H1 (cell line): Measurements from ENCODE around the gene DNAJB11. TPM values are rescaled to one million over a fixed set of nuclear protein-coding genes. Genes with fewer than 3 reads are reported as not detected.

ENCODE experiments used
- CTCF ChIA-PET: fragments of 300-600 bp; sonication (Branson Sonifier 250); formaldehyde crosslinking; loops from one replicate; lab custom pipeline; 2021; ENCODE audit not compliant: partially characterized antibody; lab: Charles Lee
- POLR2A ChIA-PET: fragments of 300-600 bp; sonication (Branson Sonifier 250); formaldehyde crosslinking; loops from one replicate; lab custom pipeline; 2021; ENCODE audit warnings: inconsistent platforms; ENCODE audit not compliant: partially characterized antibody; lab: Charles Lee
- DNase-seq, 2 experiments: peaks; one replicate each; pipeline versions ENCODE4 v3.0.0 to v3.0.0-alpha.2; 2010 to 2022; ENCODE audit warnings: low spot score in 2 of 2, low read depth in 1 of 2, mixed read lengths in 1 of 2
- FAIRE-seq: peaks from 2 replicates; lab custom pipeline; 2011; peaks lifted over from hg19 to GRCh38; lab: Jason Lieb, UNC
- H2AFZ ChIP-seq: 2 replicates; pipeline ENCODE4 v1.8.1; 2012; ENCODE audit warnings: low read length, inconsistent platforms
- H2AK5ac ChIP-seq: 2 replicates; pipeline ENCODE4 v1.6.1; 2013; ENCODE audit warnings: low read depth, low read length
- H2BK120ac ChIP-seq: replicated peaks from 2 replicates; pipeline ENCODE3; 2013; ENCODE audit warnings: low read depth, low read length, inconsistent platforms
- H2BK12ac ChIP-seq: 2 replicates; pipeline ENCODE4 v1.6.1; 2013; ENCODE audit warnings: low read depth, low read length
- H2BK15ac ChIP-seq: 2 replicates; pipeline ENCODE4 v1.6.1; 2013; ENCODE audit warnings: low read length
- H2BK20ac ChIP-seq: 2 replicates; pipeline ENCODE4 v1.6.1; 2013; ENCODE audit warnings: low read length
- H2BK5ac ChIP-seq: 2 replicates; pipeline ENCODE4 v1.6.1; 2013; ENCODE audit warnings: low read depth, low read length
- H3K14ac ChIP-seq: 2 replicates; pipeline ENCODE4 v1.6.1; 2013; ENCODE audit warnings: inconsistent platforms; ENCODE audit not compliant: insufficient read length
- H3K18ac ChIP-seq: 2 replicates; pipeline ENCODE4 v1.6.1; 2013; ENCODE audit warnings: low read length; ENCODE audit errors: extremely low read depth
- H3K23ac ChIP-seq: 2 replicates; pipeline ENCODE4 v1.6.1; 2013; ENCODE audit warnings: inconsistent platforms; ENCODE audit not compliant: insufficient read length
- H3K23me2 ChIP-seq: 2 replicates; pipeline ENCODE4 v1.6.1; 2013; ENCODE audit warnings: low read depth, low read length
- H3K27ac ChIP-seq: 2 replicates; pipeline ENCODE4 v1.6.1; 2011; ENCODE audit warnings: low read depth, low read length, inconsistent platforms
- H3K27me3 ChIP-seq, 4 experiments: replicated peaks in 1 of 4; 1 replicate in 1 of 4; 2 replicates in 3 of 4; pipeline versions ENCODE4 v1.6.1 to v1.8.1; 2011 to 2013; ENCODE audit warnings: low read length in 3 of 4, mild to moderate bottlenecking in 3 of 4, inconsistent platforms in 2 of 4, mixed read lengths in 2 of 4, moderate library complexity in 1 of 4; ENCODE audit not compliant: control insufficient read depth in 3 of 4, insufficient read depth in 3 of 4; ENCODE audit errors: extremely low read depth in 1 of 4
- H3K36me3 ChIP-seq, 4 experiments: 2 replicates each; pipeline versions ENCODE4 v1.6.1 to v1.8.1; 2011 to 2013; ENCODE audit warnings: mild to moderate bottlenecking in 4 of 4, low read length in 3 of 4, moderate library complexity in 2 of 4, control low read depth in 1 of 4, inconsistent platforms in 1 of 4; ENCODE audit not compliant: insufficient read depth in 4 of 4, control insufficient read depth in 2 of 4
- H3K4ac ChIP-seq: replicated peaks from 2 replicates; pipeline ENCODE3; 2013; ENCODE audit warnings: low read length, low read depth, mixed read lengths, inconsistent platforms; ENCODE audit not compliant: insufficient read length
- H3K4me1 ChIP-seq, 4 experiments: replicated peaks in 1 of 4; 1 replicate in 1 of 4; 2 replicates in 3 of 4; pipeline versions ENCODE4 v1.6.1 to v1.8.1; 2011 to 2013; ENCODE audit warnings: low read length in 3 of 4, inconsistent platforms in 2 of 4, mixed read lengths in 1 of 4; ENCODE audit not compliant: insufficient read depth in 4 of 4, control insufficient read depth in 3 of 4
- H3K4me2 ChIP-seq, 2 experiments: 2 replicates each; pipeline versions ENCODE4 v1.6.1 to v1.8.1; 2011 to 2013; ENCODE audit warnings: low read depth in 2 of 2, low read length in 2 of 2, control low read depth in 1 of 2, inconsistent platforms in 1 of 2, mild to moderate bottlenecking in 1 of 2; ENCODE audit not compliant: insufficient read depth in 1 of 2
- H3K4me3 ChIP-seq, 4 experiments: fragments of 200-600, 300-600 bp in 1 of 4; sonication (generic), shearing (Covaris generic), sonication (Bioruptor Twin) in 1 of 4; 2 replicates each; pipeline versions ENCODE4 v1.5.1 to v1.8.1; 2011 to 2016; ENCODE audit warnings: low read length in 4 of 4, low read depth in 3 of 4, control low read depth in 2 of 4, inconsistent platforms in 2 of 4, mild to moderate bottlenecking in 2 of 4, mixed read lengths in 1 of 4, moderate library complexity in 1 of 4; ENCODE audit not compliant: insufficient read depth in 2 of 4; ENCODE audit errors: extremely low read depth in 1 of 4
- H3K56ac ChIP-seq: replicated peaks from 2 replicates; pipeline ENCODE3; 2013; ENCODE audit warnings: low read depth, mild to moderate bottlenecking, mixed read lengths, low read length, inconsistent platforms; ENCODE audit not compliant: insufficient read length
- H3K79me1 ChIP-seq: 2 replicates; pipeline ENCODE4 v1.6.1; 2013; ENCODE audit warnings: low read depth, low read length, control low read depth
- H3K79me2 ChIP-seq, 2 experiments: 2 replicates each; pipeline versions ENCODE4 v1.6.1 to v1.8.1; 2012 to 2013; ENCODE audit warnings: low read length in 2 of 2, mild to moderate bottlenecking in 2 of 2, inconsistent platforms in 1 of 2; ENCODE audit not compliant: insufficient read depth in 2 of 2, control insufficient read depth in 1 of 2
- H3K9ac ChIP-seq, 4 experiments: replicated peaks in 1 of 4; 1 replicate in 1 of 4; 2 replicates in 3 of 4; pipeline versions ENCODE4 v1.6.1 to v1.8.1; 2011 to 2013; ENCODE audit warnings: low read depth in 3 of 4, low read length in 3 of 4, control low read depth in 2 of 4, mild to moderate bottlenecking in 2 of 4, moderate library complexity in 2 of 4, inconsistent platforms in 1 of 4; ENCODE audit errors: extremely low read depth in 1 of 4
- H3K9me3 ChIP-seq, 2 experiments: 2 replicates each; pipeline versions ENCODE4 v1.6.1 to v1.8.1; 2012 to 2013; ENCODE audit warnings: mild to moderate bottlenecking in 2 of 2, moderate library complexity in 2 of 2, control low read depth in 1 of 2, inconsistent platforms in 1 of 2, low read depth in 1 of 2, low read length in 1 of 2, mixed read lengths in 1 of 2; ENCODE audit not compliant: insufficient read depth in 2 of 2
- H4K20me1 ChIP-seq, 2 experiments: replicated peaks in 1 of 2; 2 replicates each; pipeline versions ENCODE3 to v1.8.1; 2011 to 2013; ENCODE audit warnings: inconsistent platforms in 2 of 2, low read length in 2 of 2, mild to moderate bottlenecking in 1 of 2; ENCODE audit not compliant: insufficient read depth in 2 of 2, control insufficient read depth in 1 of 2
- H4K5ac ChIP-seq: 2 replicates; pipeline ENCODE4 v1.6.1; 2013; ENCODE audit warnings: low read length, low read depth, mixed read lengths, inconsistent platforms; ENCODE audit not compliant: insufficient read length
- H4K8ac ChIP-seq: 2 replicates; pipeline ENCODE4 v1.8.0; 2013; ENCODE audit warnings: mild to moderate bottlenecking, moderate library complexity, low read length, inconsistent platforms; ENCODE audit not compliant: insufficient read depth; ENCODE audit errors: extremely low read depth
- H4K91ac ChIP-seq: replicated peaks from 2 replicates; pipeline ENCODE3; 2013; ENCODE audit warnings: low read length, mixed read lengths, inconsistent platforms; ENCODE audit not compliant: insufficient read length
- EZH2 ChIP-seq: fragments of 200-600 bp; sonication (generic); IDR thresholded peaks from 2 replicates; pipeline ENCODE4 v1.7.1; 2012; ENCODE audit warnings: low read depth, mild to moderate bottlenecking, moderate library complexity, low read length, inconsistent platforms; ENCODE audit not compliant: severe bottlenecking
- GTF2F1 ChIP-seq: IDR thresholded peaks from 2 replicates; pipeline ENCODE4 v1.6.1; 2012; ENCODE audit warnings: low read depth, low read length, improper control_type of control experiment, borderline replicate concordance
- HDAC2 ChIP-seq, 2 experiments: fragments of 300-600 bp in 1 of 2; sonication (generic) in 1 of 2; IDR thresholded peaks; 2 replicates each; pipeline ENCODE4 v1.6.1; 2011 to 2012; ENCODE audit warnings: low read depth in 2 of 2, low read length in 2 of 2, mild to moderate bottlenecking in 2 of 2, moderate library complexity in 2 of 2, borderline replicate concordance in 1 of 2, inconsistent platforms in 1 of 2
- PHF8 ChIP-seq: fragments of 200-600 bp; sonication (generic); conservative IDR thresholded peaks from 2 replicates; pipeline ENCODE4 v1.7.1; 2012; ENCODE audit warnings: low read depth, mild to moderate bottlenecking, inconsistent platforms, low read length, moderate library complexity
- POLR2A ChIP-seq, 2 experiments: IDR thresholded peaks; 1 replicate in 1 of 2; 2 replicates in 1 of 2; pipeline ENCODE4 v1.6.1; 2011; ENCODE audit warnings: low read depth in 2 of 2, low read length in 2 of 2, mild to moderate bottlenecking in 2 of 2; ENCODE audit errors: control extremely low read depth in 1 of 2
- SIX5 ChIP-seq: IDR thresholded peaks from 2 replicates; pipeline ENCODE4 v1.6.1; 2011; ENCODE audit warnings: mild to moderate bottlenecking, low read depth, low read length
- TAF7 ChIP-seq: optimal IDR thresholded peaks from 2 replicates; pipeline ENCODE3; 2011; ENCODE audit warnings: low read depth, mild to moderate bottlenecking, inconsistent platforms, low read length, moderate library complexity, borderline replicate concordance
- WGBS, 2 experiments: shearing (Covaris generic) in 1 of 2; methylation state at CpG; one replicate each; pipeline versions ENCODE4 v1.1.6 to v1.1.7; 2013 to 2015; ENCODE audit warnings: low lambda C conversion rate in 2 of 2, mixed read lengths in 2 of 2, inconsistent platforms in 1 of 2, low coverage in 1 of 2, missing lambda C conversion rate in 1 of 2; ENCODE audit not compliant: insufficient replicate concordance in 2 of 2, insufficient coverage in 1 of 2, insufficient read length in 1 of 2; ENCODE audit errors: extremely low coverage in 1 of 2, missing lambda C conversion rate in 1 of 2; 5-methylcytosine and 5-hydroxymethylcytosine counted together
- polyA plus RNA-seq, 7 experiments: library from polyadenylated mRNA; depleted of rRNA in 3 of 7; stranded (reverse) in 5 of 7; unstranded in 2 of 7; fragments of >200 nt in 5 of 7; fragments of 200-250 nt in 2 of 7; gene quantifications; 1 replicate in 5 of 7; 2 replicates in 1 of 7; 4 replicates in 1 of 7; pipeline versions ENCODE4 v1.2.1 to v1.2.3, GENCODE V29; 2011 to 2013; ENCODE audit warnings: missing spikeins in 2 of 7, mixed read lengths in 2 of 7
- total RNA-seq: library from RNA; stranded (reverse); fragmentation: NEBNext Ultra II Directional; extraction: Animal tissue kit (Norgen Biotek cat#: 25700); gene quantifications from 2 replicates; pipeline ENCODE4 v1.2.1, GENCODE V29; 2021

The DNAJB11 gene
- total and polyA plus RNA-seq, 2 of the 8 experiments (the other 6 are each of a cell fraction or from before 2014, with no cell fraction given): 14.6 to 63.9 TPM

GRCh38 chr3:186622651-186623310, 52.3 kb downstream of the DNAJB11 start:
- Histone ChIP-seq H3K23me2 (peaks cover 1% of the 10 kb centered on the region; the same call in 1 of the 2 replicates), H2BK120ac (no peak overlapping the region), H3K4me1 (no peaks in the 10 kb centered on the region), H3K4ac (no peak overlapping the region), H3K23ac (no peak overlapping the region), H3K79me1 (no peaks in the 10 kb centered on the region), H3K9me3 (no peaks in the 10 kb centered on the region), H3K79me2 (no peaks in the 10 kb centered on the region), H2BK5ac (no peak overlapping the region), H4K8ac (no peak overlapping the region), H2AK5ac (no peak overlapping the region), H3K18ac (no peak overlapping the region), H2BK20ac (no peak overlapping the region), H3K4me2 (no peak overlapping the region), H3K9ac (no peak overlapping the region), H2BK15ac (no peak overlapping the region), H2BK12ac (no peak overlapping the region), H3K14ac (no peak overlapping the region), H4K5ac (no peak overlapping the region), H3K27me3 (peaks cover 0 to 2% (median 0%) of the 10 kb centered on the region in 4 experiments; a peak in 1 of 7 replicates), H3K56ac (no peak overlapping the region), H3K4me3 (no peak overlapping the region), H4K91ac (no peak overlapping the region), H3K36me3 (no peaks in the 10 kb centered on the region), H4K20me1 (no peaks in the 10 kb centered on the region), H3K27ac (no peak overlapping the region), H2AFZ (no peak overlapping the region)
- FAIRE-seq: no peak
- no peak for DNase-seq
- POLR2A ChIA-PET: interaction anchor here (3.5 kb wide), 1 partner anchor 161 kb away, joined by 17 read pairs; the partner anchor contains the start of gene EIF4A2
- 79% methylated on average over 2 of the region's 2 CpGs; no CpG with 5 or more reads in 1 of the 2 experiments for WGBS, 2 experiments
- CTCF ChIA-PET: interaction anchor here (0.7 to 6.1 kb wide), 6 partner anchors 8 to 1056 kb away, joined by 3 to 67 read pairs (median 4); partner anchors contain the start of gene AHSG
- no peak for TF ChIP-seq HDAC2 (IDR thresholded peaks at IDR 0.05; ENCODE audit: borderline replicate concordance in 1 of 2, low read depth in 2 of 2, low read length in 2 of 2)
- no peak for TF ChIP-seq TAF7
- no peak for TF ChIP-seq PHF8
- TF ChIP-seq SIX5: no peak
- TF ChIP-seq GTF2F1: no peak
- TF ChIP-seq EZH2: no peak
- no peak for TF ChIP-seq POLR2A (IDR thresholded peaks at IDR 0.05; ENCODE audit: control extremely low read depth in 1 of 2, low read depth in 2 of 2, low read length in 2 of 2)
